Hematopoietic multipotent progenitor cell (in vitro differentiated cells): ENCODE data around the gene GJC2. TPM values are rescaled to one million over a fixed set of nuclear protein-coding genes. Genes with fewer than 3 reads are reported as not detected.
A peak's percentile ranks its signal among the peaks of the same experiment; 100 is the strongest.
"Not testable (repeated sequence)": the region's sequence is repeated elsewhere in the genome, so short reads cannot be mapped to it uniquely, and the experiment has no call there.

ENCODE experiments used
- DNase-seq, 3 donors: peaks; one replicate each; pipeline ENCODE4 v3.0.0-alpha.2; 2011 to 2015; ENCODE audit warnings: low read depth in 2 of 3, low spot score in 2 of 3
- total RNA-seq: library from RNA; depleted of rRNA; stranded (reverse); fragments of >200 nt; gene quantifications from one replicate; pipeline ENCODE4 v1.2.3, GENCODE V29; 2012

The GJC2 gene
- total RNA-seq, 1 donor, result 12.7 TPM

DNA sequence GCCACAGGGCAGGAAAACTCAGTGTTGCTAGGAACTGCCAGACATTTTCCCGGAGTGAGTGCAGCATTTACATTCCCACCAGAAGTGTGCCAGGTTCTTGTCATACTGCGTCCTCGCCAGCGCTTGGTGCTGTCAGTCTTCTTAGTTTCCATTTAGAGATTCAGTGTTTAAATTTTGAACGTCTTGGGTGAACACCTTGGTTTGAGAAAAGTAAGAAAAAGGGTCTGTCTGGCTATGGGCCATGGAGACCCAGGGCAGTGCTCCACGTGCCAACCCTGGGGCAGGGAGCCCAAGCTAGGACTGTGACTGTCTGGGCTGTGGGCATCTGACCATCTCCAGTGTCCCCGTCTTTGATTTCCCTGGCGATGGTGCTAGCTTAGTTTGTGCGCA lies 31.9 kb downstream of the GJC2 start:
- no peak for DNase-seq

DNA sequence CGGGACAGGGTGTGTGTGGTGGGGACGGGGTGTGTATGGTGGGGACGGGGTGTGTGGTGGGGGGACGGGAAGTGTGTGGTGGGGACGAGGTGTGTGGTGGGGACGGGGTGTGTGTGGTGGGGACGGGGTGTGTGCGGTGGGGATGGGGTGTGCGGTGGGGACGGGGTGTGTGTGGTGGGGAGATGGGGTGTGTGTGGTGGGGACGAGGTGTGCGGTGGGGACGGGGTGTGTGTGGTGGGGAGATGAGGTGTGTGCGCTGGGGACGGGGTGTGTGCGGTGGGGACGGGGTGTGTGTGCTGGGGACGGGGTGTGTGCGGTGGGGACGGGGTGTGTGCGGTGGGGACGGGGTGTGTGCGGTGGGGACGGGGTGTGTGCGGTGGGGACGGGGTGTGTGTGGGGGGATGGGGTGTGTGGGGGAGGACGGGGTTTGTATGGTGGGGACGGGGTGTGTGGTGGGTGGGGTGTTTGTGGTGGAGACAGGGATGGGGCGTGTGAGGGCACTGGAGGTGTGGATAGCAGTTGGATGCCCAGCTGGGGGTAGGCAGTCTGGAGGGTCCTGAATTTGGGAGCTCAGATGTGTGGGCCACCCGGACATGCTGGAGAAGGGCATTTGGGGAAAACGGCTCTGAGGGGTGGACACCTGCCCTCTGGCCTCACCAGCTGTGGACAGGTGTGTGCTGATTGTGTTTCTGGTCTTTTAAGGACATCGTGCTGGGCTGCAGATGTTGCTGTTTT lies 32.7 kb downstream of the GJC2 start:
- no peak for DNase-seq

DNA sequence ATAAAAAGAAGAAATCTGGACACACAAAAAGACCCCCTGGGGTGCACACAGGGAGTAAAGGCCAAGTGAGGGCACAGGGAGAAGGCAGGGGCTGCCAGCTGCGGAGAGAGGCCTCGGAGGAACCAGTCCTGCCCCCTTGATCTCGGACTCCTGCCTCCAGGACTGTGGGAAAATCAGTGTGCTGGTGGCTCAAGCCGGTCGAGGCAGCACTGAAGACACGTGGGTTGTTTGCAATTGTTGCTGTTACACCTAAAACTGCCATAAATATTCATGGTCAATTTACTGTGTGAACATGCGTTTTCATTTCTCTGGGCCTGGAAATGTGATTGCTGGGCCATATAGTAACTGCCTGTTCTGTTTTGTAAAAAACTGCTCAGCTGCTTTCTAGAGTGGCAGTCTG lies 34.4 kb downstream of the GJC2 start:
- DNase-seq, result no peak

DNA sequence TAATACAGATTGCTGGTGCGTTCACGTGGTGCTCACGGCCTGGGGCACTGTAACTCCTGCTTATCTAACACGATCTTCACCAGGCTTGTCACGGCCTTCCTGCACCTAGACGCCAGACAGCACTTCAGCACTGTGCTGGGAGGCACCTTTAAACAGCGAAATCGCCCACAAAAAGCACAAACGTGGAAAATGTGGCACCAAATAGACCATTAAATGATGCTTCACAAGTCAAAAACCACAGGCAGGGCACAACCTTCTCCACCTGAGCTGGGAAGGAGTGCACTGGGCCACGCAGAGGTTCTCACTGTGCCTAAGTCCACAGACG lies 35.9 kb downstream of the GJC2 start:
- no peak for DNase-seq

DNA sequence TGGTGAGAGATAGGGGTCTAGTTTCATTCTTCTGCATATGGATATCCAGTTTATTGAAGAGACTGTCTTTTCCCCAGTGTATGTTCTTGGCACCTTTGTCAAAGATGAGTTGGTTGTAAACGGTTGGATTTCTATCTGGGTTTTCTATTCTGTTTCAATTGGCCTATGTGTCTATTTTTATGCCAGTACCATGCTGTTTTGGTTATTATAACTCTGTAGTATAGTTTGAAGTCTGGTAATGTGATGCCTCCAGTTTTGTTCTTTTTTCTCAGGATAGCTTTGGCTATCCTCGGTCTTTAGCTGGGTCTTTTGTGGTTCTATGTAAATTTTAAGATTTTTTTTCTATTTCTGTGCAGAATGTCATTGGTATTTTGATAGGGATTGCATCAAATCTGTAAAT lies 38.5 kb downstream of the GJC2 start:
- not testable (repeated sequence) for DNase-seq

DNA sequence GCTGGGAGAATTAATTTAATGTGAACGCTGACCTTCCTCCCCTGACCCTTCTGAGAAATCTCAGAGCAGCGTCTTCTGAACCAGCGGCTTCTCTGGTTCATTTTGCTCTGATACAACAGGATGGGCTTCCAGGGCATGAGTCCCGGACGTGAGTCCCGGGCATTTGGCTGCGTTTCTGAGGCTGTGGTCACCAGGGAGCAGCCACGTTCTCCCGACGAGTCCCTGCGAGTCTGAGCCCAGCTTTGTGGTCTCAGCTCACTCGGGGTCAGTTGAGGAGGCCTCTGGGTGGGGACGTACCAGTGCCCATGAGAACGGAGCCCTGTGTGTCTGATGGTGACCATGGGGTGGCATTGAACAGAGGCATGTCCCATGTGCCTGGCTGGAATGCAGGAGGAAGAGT lies 40.5 kb downstream of the GJC2 start:
- DNase-seq, result no peak

DNA sequence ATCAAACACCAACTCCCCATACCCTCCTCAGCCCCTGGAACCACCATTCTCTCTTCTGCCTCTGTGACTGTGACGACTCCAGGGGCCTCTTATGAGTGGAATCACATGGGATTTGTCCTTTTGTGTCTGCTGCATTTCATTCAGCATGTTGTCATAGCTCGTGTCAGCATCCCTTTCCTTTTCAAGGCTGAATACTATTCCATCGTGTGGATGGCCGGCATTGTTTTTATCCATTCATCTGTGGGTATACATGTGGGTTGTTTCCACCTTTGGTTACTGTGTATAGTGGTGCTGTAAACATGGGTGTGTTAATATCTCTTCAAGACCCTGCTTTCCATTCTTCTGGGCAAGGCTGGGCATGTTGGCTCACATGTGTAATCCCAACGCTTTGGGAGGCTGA lies 41.0 kb downstream of the GJC2 start:
- no peak for DNase-seq

DNA sequence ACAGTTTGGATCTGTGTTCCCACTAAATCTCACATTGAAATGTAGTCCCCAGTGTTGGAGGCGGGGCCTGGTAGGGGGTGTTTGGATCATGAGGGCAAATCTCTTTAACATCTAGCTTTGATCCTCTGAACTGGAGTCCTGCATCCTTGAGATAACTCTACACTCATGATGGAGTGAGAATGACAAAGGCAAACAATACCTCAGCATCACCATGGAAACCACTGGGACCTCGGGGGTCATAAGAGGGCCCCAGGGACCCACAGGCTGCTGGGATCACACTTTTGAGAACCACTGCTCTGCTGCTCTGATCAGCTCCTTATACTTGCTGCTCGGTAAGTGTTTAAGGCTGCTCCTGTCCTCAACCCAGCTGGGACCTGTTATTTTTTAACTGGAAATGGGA lies 44.7 kb downstream of the GJC2 start:
- peak in 1 of 3 donors; percentile 25 for DNase-seq

DNA sequence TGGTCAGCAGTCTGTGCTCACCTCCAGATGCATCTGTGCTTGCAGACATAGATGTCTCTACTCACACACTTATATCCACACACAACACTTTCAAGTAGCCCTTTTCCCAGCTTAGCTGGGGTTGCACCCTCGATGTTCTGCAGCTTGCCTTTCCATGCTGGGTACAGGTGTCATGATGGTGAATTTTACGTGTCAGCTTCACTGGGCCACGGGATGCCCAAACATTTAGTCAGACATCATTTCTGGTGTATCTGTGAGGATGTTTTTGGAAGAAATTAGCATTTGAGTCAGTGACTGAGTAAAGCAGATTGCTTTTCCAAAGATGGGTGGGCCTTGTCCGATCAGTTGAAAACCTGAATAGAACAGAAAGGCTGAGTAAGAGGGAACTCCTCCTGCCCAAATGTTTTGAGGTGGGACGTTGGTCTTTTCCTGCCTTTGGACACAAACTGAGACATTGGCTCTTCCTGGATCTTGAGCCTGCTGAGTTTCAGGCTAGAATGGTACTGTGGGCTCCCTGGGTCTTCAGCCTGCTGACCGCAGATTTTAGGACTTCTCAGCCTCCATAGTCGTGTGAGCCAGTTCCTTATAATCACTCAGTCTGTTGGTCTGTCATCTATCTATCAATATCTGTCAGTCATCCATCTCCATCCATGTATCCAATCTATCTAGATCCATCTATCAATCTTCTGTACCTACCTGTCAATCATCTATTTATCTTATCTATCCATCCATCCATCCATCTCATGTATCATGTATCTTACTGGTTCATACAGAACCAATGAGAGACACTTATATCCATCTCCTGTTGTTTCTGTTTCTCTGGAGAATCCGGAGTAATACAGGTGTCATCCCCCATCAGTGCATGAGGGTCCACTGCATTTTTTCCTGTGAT lies 45.4 kb downstream of the GJC2 start:
- no peak for DNase-seq

DNA sequence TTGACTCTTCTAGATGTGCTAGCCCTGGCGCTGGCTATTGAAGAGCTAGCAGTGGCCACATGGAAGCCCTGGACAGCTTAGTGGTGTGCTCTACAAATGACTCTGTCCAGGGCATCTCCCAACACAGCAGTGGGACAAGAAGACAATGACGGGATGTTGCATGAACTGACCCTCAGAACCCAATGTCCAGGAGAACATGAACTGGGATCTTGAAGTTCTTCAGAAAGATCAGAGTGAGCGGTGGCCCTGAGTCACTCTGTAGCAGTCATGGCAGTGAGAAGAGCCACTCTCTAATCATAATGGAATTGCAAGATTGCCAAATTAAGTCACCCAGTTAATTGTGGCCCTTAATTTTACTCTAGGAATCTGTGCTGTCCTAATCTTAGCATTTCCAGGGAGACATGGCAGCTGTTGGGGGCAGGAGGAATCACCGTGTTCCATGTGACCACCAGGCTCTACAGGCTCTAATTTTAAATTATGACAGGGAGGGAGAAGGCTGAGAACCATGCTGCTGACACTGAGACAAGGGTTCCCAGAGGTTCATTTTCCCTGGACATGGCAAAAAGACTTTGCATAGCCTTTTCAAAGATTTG lies 47.9 kb downstream of the GJC2 start:
- DNase-seq, result no peak

DNA sequence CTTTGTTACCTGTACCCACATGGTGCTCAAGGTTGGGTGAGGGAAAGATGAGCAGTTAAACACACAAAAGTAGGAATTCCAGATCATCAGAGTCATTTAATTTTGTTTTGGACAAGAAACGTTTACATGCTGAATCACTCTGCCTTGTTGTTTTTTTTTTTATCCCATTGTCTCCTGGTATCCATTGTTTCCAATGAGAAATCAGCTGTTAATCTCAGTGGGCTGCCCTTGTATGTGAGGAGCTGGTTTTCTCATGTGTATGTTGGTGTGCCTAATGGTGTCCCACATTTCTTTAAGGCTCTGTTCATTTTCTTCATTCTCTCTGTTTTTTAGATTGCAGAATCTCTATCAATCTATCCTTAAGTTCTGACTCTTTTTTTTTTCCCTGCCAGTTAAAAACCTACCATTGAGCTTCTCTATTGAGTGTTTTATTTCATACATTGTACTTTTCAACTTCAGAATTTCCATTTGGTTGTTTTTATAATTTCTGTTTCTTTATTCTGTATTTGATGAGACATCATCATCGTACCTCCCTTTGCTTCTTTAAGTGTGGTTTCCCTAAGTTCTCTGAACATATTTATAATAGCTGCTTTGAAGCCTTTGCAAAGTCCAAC lies 49.4 kb downstream of the GJC2 start:
- peak in 1 of 3 donors; percentile 31 for DNase-seq

DNA sequence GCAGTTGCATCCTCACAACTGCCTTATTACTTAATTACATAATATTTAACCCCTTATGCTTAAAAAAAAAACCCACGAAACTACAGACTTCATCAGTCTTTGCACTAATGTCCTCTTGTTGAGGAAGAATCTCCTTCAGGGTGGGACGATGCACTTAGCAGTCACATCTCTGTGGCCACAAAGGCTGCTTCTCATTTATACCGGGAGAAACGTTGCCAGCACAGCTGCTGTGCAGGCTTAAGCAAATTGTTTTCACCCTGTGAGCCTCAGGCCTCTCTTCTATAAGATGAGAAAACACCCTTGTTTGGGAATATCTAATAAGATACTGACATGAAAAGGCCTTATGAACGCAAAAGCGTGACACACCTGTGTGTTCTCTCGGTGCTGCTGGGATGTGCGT lies 55.2 kb downstream of the GJC2 start:
- no peak for DNase-seq

DNA sequence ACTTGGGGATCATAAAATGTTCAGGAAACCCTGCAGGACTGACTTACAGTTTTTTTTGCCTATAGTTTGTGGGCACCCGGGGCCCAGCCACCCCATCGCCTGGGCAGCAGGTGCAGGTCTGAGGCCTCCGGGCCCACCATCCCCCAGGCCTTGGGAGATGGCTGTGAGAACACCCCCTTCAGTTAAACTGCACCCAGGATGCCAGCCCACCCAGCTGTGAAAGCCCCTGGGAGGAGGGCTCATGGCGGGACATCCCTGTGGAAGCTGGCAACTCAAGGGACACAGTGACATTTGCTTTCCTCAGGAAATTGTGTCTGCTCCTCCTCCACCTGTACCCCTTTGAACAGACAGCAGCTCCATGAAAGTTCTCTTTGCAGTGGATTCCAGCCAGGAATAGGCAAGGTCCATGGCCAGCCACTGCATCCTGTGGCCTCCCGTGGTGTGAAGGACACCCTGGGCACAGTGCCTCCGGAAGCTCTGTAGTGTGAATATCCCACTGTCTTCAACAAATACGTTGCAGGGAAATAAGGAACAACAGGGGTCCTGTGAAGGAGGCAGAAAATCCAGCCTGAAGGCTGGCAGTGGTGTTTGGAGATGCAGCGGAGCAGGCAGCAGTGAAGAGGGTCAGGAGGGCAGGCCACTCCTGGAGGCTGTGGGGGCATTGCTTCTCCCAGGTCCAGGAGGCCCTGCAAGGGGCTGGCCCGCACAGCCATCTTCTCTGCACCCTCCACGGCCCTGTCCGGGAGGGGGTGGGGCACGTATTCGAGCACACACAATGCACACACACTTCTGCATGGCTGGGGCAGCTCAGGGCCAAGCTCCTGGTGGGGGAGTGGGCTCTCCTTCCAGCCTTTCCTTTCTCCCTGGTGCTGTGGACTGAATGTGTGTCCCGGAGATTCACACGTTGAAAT lies 56.1 kb downstream of the GJC2 start:
- no peak for DNase-seq

DNA sequence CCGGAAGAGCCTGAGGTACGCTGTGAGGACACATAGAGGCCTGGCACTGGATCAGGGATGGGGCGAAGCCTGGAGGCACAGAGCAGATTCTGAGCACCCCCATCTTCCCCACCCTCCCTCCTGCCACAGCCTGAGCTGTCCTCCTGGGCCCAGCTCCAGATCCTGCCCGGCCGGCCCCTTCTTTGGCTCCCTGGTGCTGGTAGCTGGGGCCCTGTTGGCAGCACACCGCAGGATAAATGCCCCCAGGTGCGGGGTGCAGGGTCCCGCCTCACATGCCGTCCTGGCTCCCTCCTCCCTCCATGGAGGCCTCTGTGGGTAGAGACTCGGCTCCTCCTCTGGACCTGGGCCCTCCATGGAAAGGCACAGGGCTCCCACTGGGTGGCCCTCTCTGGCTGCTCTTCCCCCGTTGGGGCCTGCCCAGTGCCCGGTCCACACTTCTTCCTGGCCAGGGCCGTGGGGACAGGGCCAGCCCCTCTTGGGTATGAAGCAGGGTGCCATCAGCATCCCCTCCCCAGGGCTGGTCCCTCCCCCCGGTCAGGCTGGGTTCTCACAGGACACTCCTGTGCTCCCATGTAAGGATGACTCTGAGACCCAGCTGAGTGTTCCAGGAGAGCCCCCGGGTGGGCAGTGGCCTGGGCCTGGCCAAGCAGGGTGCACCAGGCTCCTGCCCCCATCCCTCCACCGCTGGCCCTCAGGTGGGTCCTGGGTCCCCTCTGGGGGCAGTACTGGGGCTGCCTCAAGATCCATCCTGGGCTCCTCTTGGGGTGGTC lies 57.0 kb downstream of the GJC2 start:
- no peak for DNase-seq

DNA sequence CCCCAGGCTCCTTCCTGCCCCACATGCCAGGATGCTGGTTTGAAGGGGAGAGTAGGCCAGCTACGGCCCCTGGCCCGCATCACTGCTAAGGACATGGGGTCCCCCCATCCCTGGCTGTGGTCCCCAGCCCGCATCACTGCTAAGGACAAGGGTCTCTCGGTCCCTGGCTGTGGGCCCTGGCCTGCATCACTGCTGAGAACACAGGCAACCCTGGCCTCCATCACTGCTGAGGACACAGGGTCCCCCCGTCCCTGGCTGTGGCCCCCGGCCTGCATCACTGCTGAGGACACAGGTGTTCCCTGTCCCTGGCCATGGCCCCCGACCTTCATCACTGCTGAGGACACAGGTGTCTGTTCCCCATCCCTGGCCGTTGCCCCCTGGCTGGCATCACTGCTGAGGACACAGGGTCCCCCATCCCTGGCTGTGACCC lies 57.7 kb downstream of the GJC2 start:
- no peak for DNase-seq

DNA sequence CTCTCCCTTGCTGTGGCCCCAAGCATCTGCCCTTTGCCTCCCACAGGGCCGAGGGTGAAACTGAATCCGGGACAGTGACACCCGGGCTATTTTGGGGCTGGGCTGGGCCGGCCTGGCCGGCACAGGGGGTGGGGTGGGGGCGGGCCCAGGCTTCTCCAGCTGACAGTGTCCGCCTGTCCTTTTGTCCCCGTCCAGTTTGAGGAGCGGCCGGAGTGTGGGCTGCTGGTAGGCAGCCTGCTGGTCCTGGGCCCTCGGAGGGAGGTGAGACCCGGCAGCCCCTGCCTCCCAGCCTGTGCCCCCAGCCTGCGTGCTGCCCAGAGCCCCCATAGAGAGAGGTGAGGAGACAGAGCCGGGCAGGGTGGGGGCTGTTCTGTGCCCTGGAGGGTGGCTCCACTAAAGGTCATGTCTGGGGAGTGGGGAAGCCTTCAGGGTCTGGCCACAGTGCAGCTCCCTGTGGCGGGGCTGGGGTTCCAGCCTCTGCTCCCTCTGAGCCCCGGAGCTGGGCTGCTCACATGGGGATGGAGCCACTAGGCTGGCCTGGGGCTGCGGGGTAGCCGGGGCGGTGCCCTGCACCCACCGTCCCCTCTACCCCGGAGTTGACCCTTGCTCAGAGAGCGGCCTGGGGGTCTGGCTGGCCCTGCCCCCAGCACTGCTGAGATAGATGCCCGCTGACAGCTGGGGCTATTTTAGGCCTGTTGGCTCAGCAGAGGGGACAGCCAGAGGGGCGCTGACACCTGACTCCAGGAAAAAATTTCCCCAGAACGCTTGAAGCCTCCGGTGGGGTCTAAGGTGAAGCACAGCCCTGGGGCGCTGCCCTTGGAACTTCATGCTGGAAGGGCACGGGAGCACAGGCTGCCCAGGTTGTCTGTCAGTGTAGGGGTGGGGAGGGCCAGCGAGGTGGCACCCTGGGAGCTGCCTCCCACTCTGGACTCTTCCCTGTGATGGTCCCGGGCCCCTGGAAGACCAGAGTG lies 58.4 kb downstream of the GJC2 start, which contains the start of gene OBSCN:
Gene OBSCN, plus strand, starts transcription at position 194 of the 971 bp plus-strand sequence. CDS start 3,740 bp downstream, outside the sequence.
- DNase-seq, result no peak

DNA sequence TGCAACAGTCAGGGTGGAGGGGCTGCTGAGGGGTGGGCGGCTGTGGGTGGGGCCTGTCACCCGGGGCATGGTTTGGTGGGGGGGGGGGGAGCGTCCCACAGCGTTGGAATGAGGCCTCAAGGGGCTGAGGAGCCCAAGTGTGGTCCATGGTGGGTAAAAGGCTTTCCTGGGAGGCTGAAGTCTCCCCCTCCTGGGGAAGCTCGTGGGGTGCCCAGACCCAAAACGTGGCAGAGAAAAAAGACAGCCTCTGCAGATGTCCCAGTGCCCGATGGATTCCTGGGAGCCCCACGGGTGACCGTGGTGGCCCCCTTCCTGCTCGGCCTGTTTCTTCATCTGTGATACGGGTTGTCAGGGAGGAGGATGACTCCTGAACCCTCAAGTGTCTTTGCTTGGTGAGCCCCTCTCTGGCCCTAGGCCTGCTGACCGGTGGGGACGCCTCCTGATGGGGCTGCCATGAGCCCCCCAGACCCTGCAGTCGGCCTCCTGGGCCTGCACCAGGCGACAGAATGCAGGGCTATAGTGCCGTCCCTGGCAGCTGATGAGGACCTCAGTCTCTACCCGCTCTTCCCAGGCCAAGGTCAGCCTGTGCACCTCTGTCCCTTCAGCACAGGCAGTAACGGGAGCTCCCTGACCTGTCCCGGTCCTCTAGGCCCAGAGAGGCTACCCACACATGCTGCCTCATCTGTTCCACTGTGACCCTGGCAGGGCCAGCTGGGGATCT lies 59.3 kb downstream of the GJC2 start:
- no peak for DNase-seq
